ENCODE data around the gene DCAF8.

DNA sequence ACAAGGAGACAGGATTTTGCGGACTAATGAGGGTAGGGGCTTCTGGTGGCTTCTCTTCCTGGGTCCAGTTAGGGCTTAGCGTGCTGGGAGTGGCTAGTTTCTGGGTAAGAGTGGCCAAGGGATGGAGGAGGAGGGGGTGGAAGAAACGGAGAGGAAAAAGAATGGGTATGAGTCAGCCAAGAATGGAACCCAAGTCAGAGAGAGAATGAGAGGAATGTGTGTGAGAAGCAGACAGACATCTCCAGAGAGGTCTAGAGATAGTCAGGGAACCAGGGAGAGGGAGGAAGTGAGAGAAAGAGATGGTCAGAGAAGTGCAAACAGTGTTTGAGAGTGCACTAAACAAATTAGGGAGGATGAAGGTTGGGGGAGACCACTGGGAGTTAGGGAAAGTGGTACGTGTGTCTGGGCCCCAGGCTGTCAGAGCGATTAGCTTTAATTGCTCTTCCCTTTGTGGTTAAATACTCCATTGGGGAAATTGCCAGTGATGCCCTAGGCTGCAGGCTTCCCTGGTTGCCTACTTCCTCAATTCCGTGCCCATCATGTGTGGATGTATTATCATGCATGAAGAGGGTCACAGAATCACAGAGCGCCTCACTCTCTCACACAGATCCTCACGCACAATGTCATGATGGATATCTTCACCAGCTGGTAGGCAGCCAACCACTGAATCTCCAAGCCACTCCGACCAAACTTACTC, 55.8 kb downstream of the DCAF8 start:
- TF ChIP-seq, protein P1, sequence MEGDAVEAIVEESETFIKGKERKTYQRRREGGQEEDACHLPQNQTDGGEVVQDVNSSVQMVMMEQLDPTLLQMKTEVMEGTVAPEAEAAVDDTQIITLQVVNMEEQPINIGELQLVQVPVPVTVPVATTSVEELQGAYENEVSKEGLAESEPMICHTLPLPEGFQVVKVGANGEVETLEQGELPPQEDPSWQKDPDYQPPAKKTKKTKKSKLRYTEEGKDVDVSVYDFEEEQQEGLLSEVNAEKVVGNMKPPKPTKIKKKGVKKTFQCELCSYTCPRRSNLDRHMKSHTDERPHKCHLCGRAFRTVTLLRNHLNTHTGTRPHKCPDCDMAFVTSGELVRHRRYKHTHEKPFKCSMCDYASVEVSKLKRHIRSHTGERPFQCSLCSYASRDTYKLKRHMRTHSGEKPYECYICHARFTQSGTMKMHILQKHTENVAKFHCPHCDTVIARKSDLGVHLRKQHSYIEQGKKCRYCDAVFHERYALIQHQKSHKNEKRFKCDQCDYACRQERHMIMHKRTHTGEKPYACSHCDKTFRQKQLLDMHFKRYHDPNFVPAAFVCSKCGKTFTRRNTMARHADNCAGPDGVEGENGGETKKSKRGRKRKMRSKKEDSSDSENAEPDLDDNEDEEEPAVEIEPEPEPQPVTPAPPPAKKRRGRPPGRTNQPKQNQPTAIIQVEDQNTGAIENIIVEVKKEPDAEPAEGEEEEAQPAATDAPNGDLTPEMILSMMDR (IDR thresholded peaks at IDR 0.05 in 2 of 3, conservative IDR thresholded peaks at IDR 0.05 in 1 of 3; ENCODE audit: borderline replicate concordance in 1 of 3, insufficient read depth in 1 of 3, low read depth in 2 of 3, low read length in 2 of 3), result no peak
- TF ChIP-seq EZH2 (IDR thresholded peaks at IDR 0.05), result no peak
- no peak for TF ChIP-seq POLR2A (IDR thresholded peaks at IDR 0.05; ENCODE audit: borderline replicate concordance, extremely low read depth, insufficient read depth, insufficient read length)
